ENCODE data around the gene FBXL15. TPM values are rescaled to one million over a fixed set of nuclear protein-coding genes. Genes with fewer than 3 reads are reported as not detected.

Gene FBXL15
- total and polyA plus RNA-seq, 2 donors (not counting 1 experiment from before 2014, with no cell fraction given): 15.5 to 20.7 TPM

DNA sequence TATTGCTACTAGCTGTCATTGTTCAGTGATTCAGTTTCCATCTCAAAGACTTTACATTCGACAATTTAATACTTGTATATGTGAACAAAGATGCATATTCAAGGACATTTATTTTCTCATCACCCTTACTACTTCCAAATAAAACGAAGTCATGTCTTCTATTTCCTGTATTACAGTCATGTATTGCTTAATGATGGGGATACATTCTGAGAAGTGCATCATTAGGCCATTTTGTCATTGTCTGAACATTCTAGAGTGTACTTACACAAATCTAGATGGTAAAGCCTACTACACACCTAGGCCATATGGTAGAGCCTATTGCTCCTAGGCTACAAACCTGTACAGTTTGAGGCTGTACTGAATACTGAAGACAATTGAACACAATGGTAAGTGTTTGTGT is 24.2 kb downstream of the FBXL15 start:
- ATAC-seq (ENCODE audit: low read depth): no peak
- H3K4me1 Mint-ChIP-seq: peaks cover 7% of the 10 kb centered on the region
- no peaks in the 10 kb centered on the region for H3K79me2 ChIP-seq (ENCODE audit: control insufficient read depth, insufficient read depth, low read length)
- no peak overlapping the region for H3K4me3 ChIP-seq (ENCODE audit: control extremely low read depth in 1 of 5, extremely low read depth in 1 of 5, insufficient read depth in 1 of 5, low read depth in 2 of 5, low read length in 4 of 5)
- no CpG with 5 or more reads among the region's 2 CpGs for WGBS (ENCODE audit: insufficient coverage)
- ChIA-PET POLR2A (interaction anchor here (0.7 kb wide), 1 partner anchor 489 kb away, joined by 11 read pairs; no protein-coding TSS in a partner anchor), CTCF (no interaction called here)
- TF ChIP-seq, protein P1, sequence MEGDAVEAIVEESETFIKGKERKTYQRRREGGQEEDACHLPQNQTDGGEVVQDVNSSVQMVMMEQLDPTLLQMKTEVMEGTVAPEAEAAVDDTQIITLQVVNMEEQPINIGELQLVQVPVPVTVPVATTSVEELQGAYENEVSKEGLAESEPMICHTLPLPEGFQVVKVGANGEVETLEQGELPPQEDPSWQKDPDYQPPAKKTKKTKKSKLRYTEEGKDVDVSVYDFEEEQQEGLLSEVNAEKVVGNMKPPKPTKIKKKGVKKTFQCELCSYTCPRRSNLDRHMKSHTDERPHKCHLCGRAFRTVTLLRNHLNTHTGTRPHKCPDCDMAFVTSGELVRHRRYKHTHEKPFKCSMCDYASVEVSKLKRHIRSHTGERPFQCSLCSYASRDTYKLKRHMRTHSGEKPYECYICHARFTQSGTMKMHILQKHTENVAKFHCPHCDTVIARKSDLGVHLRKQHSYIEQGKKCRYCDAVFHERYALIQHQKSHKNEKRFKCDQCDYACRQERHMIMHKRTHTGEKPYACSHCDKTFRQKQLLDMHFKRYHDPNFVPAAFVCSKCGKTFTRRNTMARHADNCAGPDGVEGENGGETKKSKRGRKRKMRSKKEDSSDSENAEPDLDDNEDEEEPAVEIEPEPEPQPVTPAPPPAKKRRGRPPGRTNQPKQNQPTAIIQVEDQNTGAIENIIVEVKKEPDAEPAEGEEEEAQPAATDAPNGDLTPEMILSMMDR (IDR thresholded peaks at IDR 0.05): no peak
- no peak for TF ChIP-seq EZH2 (IDR thresholded peaks at IDR 0.05; ENCODE audit: borderline replicate concordance, insufficient read depth, low read depth, low read length, poor library complexity, severe bottlenecking)
- no peaks in the 10 kb centered on the region for H4K20me1 ChIP-seq (ENCODE audit: control insufficient read depth, insufficient read depth, low read length, poor library complexity, severe bottlenecking)
- peaks cover 4 to 6% of the 10 kb centered on the region in 2 donors for H3K4me1 ChIP-seq (ENCODE audit: control insufficient read depth in 2 of 2, insufficient read depth in 2 of 2, low read length in 2 of 2)
- no peak overlapping the region for H3K9ac ChIP-seq (ENCODE audit: low read length)
- no peak overlapping the region for H2AFZ ChIP-seq (ENCODE audit: insufficient read depth, low read depth, low read length, poor library complexity, severe bottlenecking)
- DNase-seq: no peak
- no peaks in the 10 kb centered on the region for H3K27me3 Mint-ChIP-seq
- H3K27me3 ChIP-seq (replicated peaks in 1 of 4; ENCODE audit: control extremely low read depth in 1 of 4, control insufficient read depth in 3 of 4, insufficient read depth in 4 of 4, low read length in 3 of 4): no peaks in the 10 kb centered on the region
- no peak overlapping the region for H3K4me2 ChIP-seq (replicated peaks; ENCODE audit: low read depth, low read length, poor library complexity, severe bottlenecking)
- no peaks in the 10 kb centered on the region for H3K36me3 ChIP-seq (replicated peaks in 1 of 2; ENCODE audit: control extremely low read depth in 1 of 2, control insufficient read depth in 1 of 2, extremely low read depth in 1 of 2, insufficient read depth in 2 of 2, low read length in 1 of 2)
- H3K27ac ChIP-seq (ENCODE audit: low read length in 2 of 2): no peak overlapping the region
- H3K27ac Mint-ChIP-seq: no peak overlapping the region
- H3K9me3 Mint-ChIP-seq (ENCODE audit: insufficient read depth): no peaks in the 10 kb centered on the region
- intact Hi-C loops (cut with micrococcal nuclease): no loop called here
- H3K9me3 ChIP-seq (ENCODE audit: control extremely low read depth in 1 of 3, control insufficient read depth in 2 of 3, insufficient read depth in 1 of 3, low read length in 2 of 3): no peaks in the 10 kb centered on the region
- H3K4me3 Mint-ChIP-seq: no peak overlapping the region

DNA sequence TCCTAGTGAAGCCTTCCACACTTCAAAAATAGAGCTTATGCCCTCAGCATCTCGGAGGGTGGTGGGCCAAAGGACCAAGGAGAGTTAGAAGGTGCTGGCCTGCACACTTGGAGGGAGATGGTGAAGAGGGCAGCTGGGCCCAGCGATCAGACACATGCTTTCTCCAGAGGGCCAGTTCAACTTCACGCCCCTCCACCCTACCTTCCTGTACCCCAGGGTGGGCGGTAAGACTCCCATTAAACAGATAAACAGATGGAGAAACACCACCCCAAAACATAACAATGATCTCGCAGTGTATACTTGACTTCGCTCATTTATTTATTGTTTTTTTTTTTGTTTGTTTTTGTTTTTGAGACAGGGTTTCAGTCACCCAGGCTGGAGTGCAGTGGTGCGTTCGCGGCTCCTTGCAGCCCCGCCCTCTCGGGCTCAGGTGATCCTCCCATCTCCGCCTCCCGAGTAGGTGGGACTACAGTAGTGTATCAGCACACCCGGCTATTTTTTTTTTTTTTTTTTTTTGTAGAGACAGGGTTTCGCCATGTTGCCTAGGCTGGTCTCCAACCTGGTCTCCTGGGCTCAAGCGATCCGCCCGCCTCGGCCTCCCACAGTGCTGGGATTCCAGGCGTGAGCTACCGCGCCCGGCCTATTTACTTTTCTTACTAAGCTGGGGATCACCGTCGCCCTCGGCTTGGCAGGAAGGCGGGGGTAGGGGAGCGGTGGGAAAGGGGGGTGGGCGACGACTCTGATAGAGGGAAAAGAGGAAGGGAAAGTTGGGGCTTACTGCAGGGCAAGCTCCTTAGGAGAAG is 28.9 kb downstream of the FBXL15 start:
- 0% methylated on average over 6 of the region's 30 CpGs for WGBS (ENCODE audit: insufficient coverage)
- Histone ChIP-seq H2AFZ (ENCODE audit: insufficient read depth, low read depth, low read length, poor library complexity, severe bottlenecking) (peak overlapping the region; percentile 83), H3K9me3 (ENCODE audit: control extremely low read depth in 1 of 3, control insufficient read depth in 2 of 3, insufficient read depth in 1 of 3, low read length in 2 of 3) (no peaks in the 10 kb centered on the region), H3K4me1 (ENCODE audit: control insufficient read depth in 2 of 2, insufficient read depth in 2 of 2, low read length in 2 of 2) (peaks cover 12 to 15% of the 10 kb centered on the region in 2 donors), H4K20me1 (ENCODE audit: control insufficient read depth, insufficient read depth, low read length, poor library complexity, severe bottlenecking) (peaks cover 13% of the 10 kb centered on the region), H3K79me2 (ENCODE audit: control insufficient read depth, insufficient read depth, low read length) (peaks cover 10% of the 10 kb centered on the region), H3K9ac (ENCODE audit: low read length) (peak overlapping the region; percentile 75), H3K27ac (ENCODE audit: low read length in 2 of 2) (peak overlapping the region; percentile 81 to 86), H3K36me3 (replicated peaks in 1 of 2; ENCODE audit: control extremely low read depth in 1 of 2, control insufficient read depth in 1 of 2, extremely low read depth in 1 of 2, insufficient read depth in 2 of 2, low read length in 1 of 2) (peaks cover 0 to 8% of the 10 kb centered on the region in 2 experiments), H3K4me2 (replicated peaks; ENCODE audit: low read depth, low read length, poor library complexity, severe bottlenecking) (peak overlapping the region; percentile 85), H3K4me3 (ENCODE audit: control extremely low read depth in 1 of 5, extremely low read depth in 1 of 5, insufficient read depth in 1 of 5, low read depth in 2 of 5, low read length in 4 of 5) (peak overlapping the region; percentile 75 to 97 (median 87)), H3K27me3 (replicated peaks in 1 of 4; ENCODE audit: control extremely low read depth in 1 of 4, control insufficient read depth in 3 of 4, insufficient read depth in 4 of 4, low read length in 3 of 4) (no peaks in the 10 kb centered on the region)
- TF ChIP-seq EZH2 (IDR thresholded peaks at IDR 0.05; ENCODE audit: borderline replicate concordance, insufficient read depth, low read depth, low read length, poor library complexity, severe bottlenecking): no peak
- TF ChIP-seq, protein P1 (IDR thresholded peaks at IDR 0.05): no peak
- Mint-ChIP-seq H3K4me3 (peak overlapping the region; percentile 97), H3K4me1 (peaks cover 19% of the 10 kb centered on the region), H3K27me3 (no peaks in the 10 kb centered on the region), H3K9me3 (ENCODE audit: insufficient read depth) (no peaks in the 10 kb centered on the region), H3K27ac (peak overlapping the region; percentile 97)
- peak; percentile 67 for ATAC-seq (ENCODE audit: low read depth)
- ChIA-PET POLR2A (interaction anchor here (1.2 to 3.4 kb wide), 7 partner anchors 12 to 55 kb away, joined by 3 to 31 read pairs (median 18); partner anchors contain the start of genes ACTR1A, CUEDC2, FBXL15 and NFKB2), CTCF (interaction anchor here (0.6 to 6.2 kb wide), 10 partner anchors 12 to 218 kb away, joined by 3 to 32 read pairs (median 10); partner anchors contain the start of genes CUEDC2, FBXL15 and NFKB2)
- intact Hi-C loops (cut with micrococcal nuclease): loop anchor here (1.0 kb wide), 7 partner anchors 12 to 297 kb away; partner anchors contain the start of genes ACTR1A, CUEDC2 and NOLC1
- peak; percentile 90 for DNase-seq

Measured in B cell (primary cell).